ENCODE results near the gene SNX9. TPM values are rescaled to one million over a fixed set of nuclear protein-coding genes. Genes with fewer than 3 reads are reported as not detected.
"Not testable (repeated sequence)": the region's sequence is repeated elsewhere in the genome, so short reads cannot be mapped to it uniquely, and the experiment has no call there.

SNX9 gene
- total and polyA plus RNA-seq, 2 donors (not counting 1 experiment from before 2014, with no cell fraction given) = 56.8 to 117 TPM

GRCh38 chr6:157935786-157936185, 112.7 kb downstream of the SNX9 start:
- no peak overlapping the region for H3K4me2 ChIP-seq (ENCODE audit: extremely low read depth, insufficient read depth, low read length)
- H2AFZ ChIP-seq (ENCODE audit: low read length) = no peak overlapping the region
- H3K9me3 ChIP-seq (ENCODE audit: control insufficient read depth, insufficient read depth, low read depth, low read length) = no peaks in the 10 kb centered on the region
- H3K36me3 ChIP-seq (ENCODE audit: control insufficient read depth, insufficient read depth, low read length) = peaks cover 16% of the 10 kb centered on the region
- no peaks in the 10 kb centered on the region for H3K79me2 ChIP-seq (ENCODE audit: control insufficient read depth, insufficient read depth, low read length)
- H3K4me3 ChIP-seq (replicated peaks in 1 of 4; ENCODE audit: control extremely low read depth in 1 of 4, insufficient read depth in 1 of 4, low read depth in 3 of 4, low read length in 4 of 4) = no peak overlapping the region
- H3K27ac ChIP-seq (ENCODE audit: insufficient read depth, low read length) = no peak overlapping the region
- no peak overlapping the region for H3K9ac ChIP-seq (ENCODE audit: insufficient read depth, low read length)
- no peak for DNase-seq (ENCODE audit: low read depth in 2 of 2)
- no peaks in the 10 kb centered on the region for H3K4me1 ChIP-seq (ENCODE audit: control insufficient read depth, extremely low read depth, insufficient read depth, low read length)
- H3K27me3 ChIP-seq (ENCODE audit: control insufficient read depth, insufficient read depth, low read length) = no peaks in the 10 kb centered on the region
- TF ChIP-seq, protein P1, sequence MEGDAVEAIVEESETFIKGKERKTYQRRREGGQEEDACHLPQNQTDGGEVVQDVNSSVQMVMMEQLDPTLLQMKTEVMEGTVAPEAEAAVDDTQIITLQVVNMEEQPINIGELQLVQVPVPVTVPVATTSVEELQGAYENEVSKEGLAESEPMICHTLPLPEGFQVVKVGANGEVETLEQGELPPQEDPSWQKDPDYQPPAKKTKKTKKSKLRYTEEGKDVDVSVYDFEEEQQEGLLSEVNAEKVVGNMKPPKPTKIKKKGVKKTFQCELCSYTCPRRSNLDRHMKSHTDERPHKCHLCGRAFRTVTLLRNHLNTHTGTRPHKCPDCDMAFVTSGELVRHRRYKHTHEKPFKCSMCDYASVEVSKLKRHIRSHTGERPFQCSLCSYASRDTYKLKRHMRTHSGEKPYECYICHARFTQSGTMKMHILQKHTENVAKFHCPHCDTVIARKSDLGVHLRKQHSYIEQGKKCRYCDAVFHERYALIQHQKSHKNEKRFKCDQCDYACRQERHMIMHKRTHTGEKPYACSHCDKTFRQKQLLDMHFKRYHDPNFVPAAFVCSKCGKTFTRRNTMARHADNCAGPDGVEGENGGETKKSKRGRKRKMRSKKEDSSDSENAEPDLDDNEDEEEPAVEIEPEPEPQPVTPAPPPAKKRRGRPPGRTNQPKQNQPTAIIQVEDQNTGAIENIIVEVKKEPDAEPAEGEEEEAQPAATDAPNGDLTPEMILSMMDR (conservative IDR thresholded peaks at IDR 0.05 in 1 of 2, IDR thresholded peaks at IDR 0.05 in 1 of 2; ENCODE audit: low read depth in 1 of 2, low read length in 2 of 2) = no peak
- no peak for TF ChIP-seq EZH2 (IDR thresholded peaks at IDR 0.05; ENCODE audit: low read length, missing control alignments)
- H4K20me1 ChIP-seq (ENCODE audit: control insufficient read depth, extremely low read depth, insufficient read depth, low read length) = no peaks in the 10 kb centered on the region

- Histone ChIP-seq H3K27me3 (ENCODE audit: control insufficient read depth, insufficient read depth, low read length) (no peaks in the 10 kb centered on the region), H3K4me2 (ENCODE audit: extremely low read depth, insufficient read depth, low read length) (no peak overlapping the region), H3K79me2 (ENCODE audit: control insufficient read depth, insufficient read depth, low read length) (no peaks in the 10 kb centered on the region), H4K20me1 (ENCODE audit: control insufficient read depth, extremely low read depth, insufficient read depth, low read length) (no peaks in the 10 kb centered on the region), H3K36me3 (ENCODE audit: control insufficient read depth, insufficient read depth, low read length) (peaks cover 24% of the 10 kb centered on the region), H3K4me1 (ENCODE audit: control insufficient read depth, extremely low read depth, insufficient read depth, low read length) (no peaks in the 10 kb centered on the region), H3K9me3 (ENCODE audit: control insufficient read depth, insufficient read depth, low read depth, low read length) (no peaks in the 10 kb centered on the region), H3K4me3 (replicated peaks in 1 of 4; ENCODE audit: control extremely low read depth in 1 of 4, insufficient read depth in 1 of 4, low read depth in 3 of 4, low read length in 4 of 4) (no peak overlapping the region), H3K9ac (ENCODE audit: insufficient read depth, low read length) (no peak overlapping the region), H3K27ac (ENCODE audit: insufficient read depth, low read length) (no peak overlapping the region), H2AFZ (ENCODE audit: low read length) (no peak overlapping the region)
- DNase-seq (ENCODE audit: low read depth in 2 of 2) = no peak
- TF ChIP-seq, protein P1 (conservative IDR thresholded peaks at IDR 0.05 in 1 of 2, IDR thresholded peaks at IDR 0.05 in 1 of 2; ENCODE audit: low read depth in 1 of 2, low read length in 2 of 2) = no peak
- TF ChIP-seq EZH2 (IDR thresholded peaks at IDR 0.05; ENCODE audit: low read length, missing control alignments) = no peak
These were observed 114.3 kb downstream of the SNX9 start for GRCh38 chr6:157937318-157937717.

DNA sequence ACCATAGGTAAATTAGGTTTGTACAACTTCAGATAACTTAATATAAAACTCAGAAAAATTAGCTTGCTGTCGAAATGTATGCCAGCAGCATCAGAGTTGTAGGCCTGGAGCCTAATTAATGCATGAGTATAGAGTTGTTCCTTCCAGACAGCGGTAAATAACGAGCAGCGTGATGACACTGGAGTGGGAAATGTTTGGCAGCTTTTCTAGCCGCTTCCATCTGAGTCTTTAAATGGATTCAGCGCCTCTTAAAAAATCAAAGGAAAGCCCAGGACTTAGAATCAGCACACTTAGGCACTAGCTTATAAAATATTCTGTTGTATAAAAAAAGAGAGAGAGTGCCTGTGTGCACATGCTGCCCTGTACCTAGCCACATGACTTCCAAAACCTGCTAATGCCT, 114.9 kb downstream of the SNX9 start:
- no peak overlapping the region for H3K27ac ChIP-seq (ENCODE audit: insufficient read depth, low read length)
- no peaks in the 10 kb centered on the region for H4K20me1 ChIP-seq (ENCODE audit: control insufficient read depth, extremely low read depth, insufficient read depth, low read length)
- no peaks in the 10 kb centered on the region for H3K4me1 ChIP-seq (ENCODE audit: control insufficient read depth, extremely low read depth, insufficient read depth, low read length)
- H3K4me3 ChIP-seq (replicated peaks in 1 of 4; ENCODE audit: control extremely low read depth in 1 of 4, insufficient read depth in 1 of 4, low read depth in 3 of 4, low read length in 4 of 4) = no peak overlapping the region
- H3K9ac ChIP-seq (ENCODE audit: insufficient read depth, low read length) = no peak overlapping the region
- DNase-seq (ENCODE audit: low read depth in 2 of 2) = no peak
- no peak overlapping the region for H3K4me2 ChIP-seq (ENCODE audit: extremely low read depth, insufficient read depth, low read length)
- H3K79me2 ChIP-seq (ENCODE audit: control insufficient read depth, insufficient read depth, low read length) = no peaks in the 10 kb centered on the region
- H3K9me3 ChIP-seq (ENCODE audit: control insufficient read depth, insufficient read depth, low read depth, low read length) = no peaks in the 10 kb centered on the region
- TF ChIP-seq, protein P1 (conservative IDR thresholded peaks at IDR 0.05 in 1 of 2, IDR thresholded peaks at IDR 0.05 in 1 of 2; ENCODE audit: low read depth in 1 of 2, low read length in 2 of 2) = no peak
- no peak for TF ChIP-seq EZH2 (IDR thresholded peaks at IDR 0.05; ENCODE audit: low read length, missing control alignments)
- H3K27me3 ChIP-seq (ENCODE audit: control insufficient read depth, insufficient read depth, low read length) = no peaks in the 10 kb centered on the region
- no peak overlapping the region for H2AFZ ChIP-seq (ENCODE audit: low read length)
- H3K36me3 ChIP-seq (ENCODE audit: control insufficient read depth, insufficient read depth, low read length) = peaks cover 27% of the 10 kb centered on the region

DNA sequence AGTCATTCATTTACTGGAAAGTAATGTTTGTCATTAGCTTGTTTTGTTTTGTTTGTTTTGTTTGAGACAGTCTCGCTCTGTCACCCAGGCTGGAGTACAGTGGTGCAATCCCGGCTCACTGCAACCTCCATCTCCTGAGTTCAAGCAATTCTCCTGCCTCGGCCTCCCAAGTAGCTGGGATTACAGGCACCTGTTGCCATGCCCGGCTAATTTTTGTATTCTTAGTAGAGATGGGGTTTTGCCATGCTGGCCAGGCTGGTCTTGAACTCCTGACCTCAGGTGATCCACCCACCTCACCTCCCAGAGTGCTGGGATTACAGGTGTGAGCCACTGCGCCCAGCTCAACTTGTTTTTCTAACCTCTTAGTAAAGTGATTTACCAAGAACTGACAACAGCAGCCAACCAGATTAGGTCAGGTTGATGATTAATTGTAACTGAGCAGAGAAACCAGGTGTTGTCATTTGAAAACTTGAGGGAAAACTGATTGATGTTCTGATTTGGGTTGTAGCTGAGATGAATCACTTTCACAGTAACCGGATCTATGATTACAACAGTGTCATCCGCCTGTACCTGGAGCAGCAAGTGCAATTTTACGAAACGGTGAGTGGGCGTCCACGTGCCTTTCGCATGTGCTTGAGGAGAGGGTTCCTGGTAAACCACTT, 117.5 kb downstream of the SNX9 start:
- not testable (repeated sequence) for H3K27ac ChIP-seq (ENCODE audit: insufficient read depth, low read length); H3K79me2 ChIP-seq (ENCODE audit: control insufficient read depth, insufficient read depth, low read length); DNase-seq (ENCODE audit: low read depth in 2 of 2); H3K4me1 ChIP-seq (ENCODE audit: control insufficient read depth, extremely low read depth, insufficient read depth, low read length); H4K20me1 ChIP-seq (ENCODE audit: control insufficient read depth, extremely low read depth, insufficient read depth, low read length); H3K4me2 ChIP-seq (ENCODE audit: extremely low read depth, insufficient read depth, low read length); H3K4me3 ChIP-seq (replicated peaks in 1 of 4; ENCODE audit: control extremely low read depth in 1 of 4, insufficient read depth in 1 of 4, low read depth in 3 of 4, low read length in 4 of 4); H3K9ac ChIP-seq (ENCODE audit: insufficient read depth, low read length); H3K27me3 ChIP-seq (ENCODE audit: control insufficient read depth, insufficient read depth, low read length); H2AFZ ChIP-seq (ENCODE audit: low read length); H3K9me3 ChIP-seq (ENCODE audit: control insufficient read depth, insufficient read depth, low read depth, low read length)
- peaks cover 24% of the 10 kb centered on the region for H3K36me3 ChIP-seq (ENCODE audit: control insufficient read depth, insufficient read depth, low read length)

All from fibroblast of lung (primary cell).